Measurements from ENCODE around the gene FRMD5.
"Not testable (repeated sequence)": the region's sequence is repeated elsewhere in the genome, so short reads cannot be mapped to it uniquely, and the experiment has no call there.

Gene FRMD5

DNA sequence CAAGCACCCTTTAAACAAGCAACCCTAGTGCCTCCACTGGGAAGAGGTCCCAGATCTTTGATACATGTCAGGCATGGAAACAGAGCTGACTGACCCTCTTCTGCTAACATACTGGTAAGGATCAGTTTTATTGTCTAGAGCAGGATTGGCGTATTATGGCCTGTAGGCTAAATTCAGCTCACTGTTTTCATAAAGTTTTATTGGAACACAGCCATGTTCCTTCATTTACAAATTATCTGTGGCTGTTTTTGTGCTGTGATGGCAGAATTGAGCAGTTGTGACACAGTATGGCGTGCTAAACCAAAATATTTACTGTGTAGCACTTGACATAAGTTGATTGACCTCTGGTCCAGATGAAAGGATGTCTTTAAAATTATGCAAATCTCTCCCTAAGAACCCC, 323.2 kb downstream of the FRMD5 start:
- no peak overlapping the region for H3K4me3 ChIP-seq (ENCODE audit: low read depth, low read length)
- no peak for DNase-seq (ENCODE audit: low read depth)
- TF ChIP-seq, protein P1, sequence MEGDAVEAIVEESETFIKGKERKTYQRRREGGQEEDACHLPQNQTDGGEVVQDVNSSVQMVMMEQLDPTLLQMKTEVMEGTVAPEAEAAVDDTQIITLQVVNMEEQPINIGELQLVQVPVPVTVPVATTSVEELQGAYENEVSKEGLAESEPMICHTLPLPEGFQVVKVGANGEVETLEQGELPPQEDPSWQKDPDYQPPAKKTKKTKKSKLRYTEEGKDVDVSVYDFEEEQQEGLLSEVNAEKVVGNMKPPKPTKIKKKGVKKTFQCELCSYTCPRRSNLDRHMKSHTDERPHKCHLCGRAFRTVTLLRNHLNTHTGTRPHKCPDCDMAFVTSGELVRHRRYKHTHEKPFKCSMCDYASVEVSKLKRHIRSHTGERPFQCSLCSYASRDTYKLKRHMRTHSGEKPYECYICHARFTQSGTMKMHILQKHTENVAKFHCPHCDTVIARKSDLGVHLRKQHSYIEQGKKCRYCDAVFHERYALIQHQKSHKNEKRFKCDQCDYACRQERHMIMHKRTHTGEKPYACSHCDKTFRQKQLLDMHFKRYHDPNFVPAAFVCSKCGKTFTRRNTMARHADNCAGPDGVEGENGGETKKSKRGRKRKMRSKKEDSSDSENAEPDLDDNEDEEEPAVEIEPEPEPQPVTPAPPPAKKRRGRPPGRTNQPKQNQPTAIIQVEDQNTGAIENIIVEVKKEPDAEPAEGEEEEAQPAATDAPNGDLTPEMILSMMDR (IDR thresholded peaks at IDR 0.05; ENCODE audit: low read depth, low read length, missing control alignments), result no peak

DNA sequence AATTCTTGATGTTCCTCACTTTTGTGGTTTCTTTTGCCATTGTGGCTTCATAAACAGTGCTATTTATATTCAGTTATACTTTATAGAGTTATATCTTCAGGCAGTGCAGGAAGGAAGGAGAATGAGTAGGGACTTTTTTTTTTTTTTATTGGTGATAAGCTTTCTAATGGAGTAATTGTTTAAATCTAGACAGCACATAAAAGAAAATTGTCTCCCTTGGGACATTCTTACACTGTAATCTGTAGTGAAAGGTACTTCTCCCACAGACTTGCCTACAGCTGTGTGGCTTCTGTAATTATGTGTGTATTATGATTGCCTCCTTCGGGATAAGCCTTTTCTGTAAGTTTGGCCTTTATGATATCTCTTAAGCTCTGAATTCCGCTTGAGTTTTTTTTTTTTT, 326.7 kb downstream of the FRMD5 start:
- DNase-seq (ENCODE audit: low read depth), result no peak
- TF ChIP-seq, protein P1 (IDR thresholded peaks at IDR 0.05; ENCODE audit: low read depth, low read length, missing control alignments), result no peak
- H3K4me3 ChIP-seq (ENCODE audit: low read depth, low read length), result no peak overlapping the region

DNA sequence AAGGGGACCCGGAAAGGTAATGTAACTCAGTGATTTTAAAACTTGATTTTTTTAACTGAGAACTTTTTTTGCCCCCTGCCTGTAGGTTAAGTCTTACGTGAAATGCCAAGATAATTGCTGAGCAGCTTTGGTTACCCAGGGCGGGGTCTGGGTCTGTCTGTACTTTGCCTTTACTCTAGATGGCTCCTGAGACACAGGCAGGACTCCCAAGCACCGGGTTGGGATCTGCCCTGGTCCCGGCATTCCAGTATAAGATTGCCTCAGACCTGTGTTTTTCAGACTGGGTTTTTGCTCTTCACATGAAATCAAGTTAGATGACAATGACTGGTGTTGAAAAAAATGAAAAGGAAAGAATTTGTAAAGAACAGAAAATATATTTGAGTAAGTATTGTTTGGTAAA, 328.0 kb downstream of the FRMD5 start:
- DNase-seq (ENCODE audit: low read depth), result no peak
- no peak overlapping the region for H3K4me3 ChIP-seq (ENCODE audit: low read depth, low read length)
- TF ChIP-seq, protein P1 (IDR thresholded peaks at IDR 0.05; ENCODE audit: low read depth, low read length, missing control alignments), result no peak

DNA sequence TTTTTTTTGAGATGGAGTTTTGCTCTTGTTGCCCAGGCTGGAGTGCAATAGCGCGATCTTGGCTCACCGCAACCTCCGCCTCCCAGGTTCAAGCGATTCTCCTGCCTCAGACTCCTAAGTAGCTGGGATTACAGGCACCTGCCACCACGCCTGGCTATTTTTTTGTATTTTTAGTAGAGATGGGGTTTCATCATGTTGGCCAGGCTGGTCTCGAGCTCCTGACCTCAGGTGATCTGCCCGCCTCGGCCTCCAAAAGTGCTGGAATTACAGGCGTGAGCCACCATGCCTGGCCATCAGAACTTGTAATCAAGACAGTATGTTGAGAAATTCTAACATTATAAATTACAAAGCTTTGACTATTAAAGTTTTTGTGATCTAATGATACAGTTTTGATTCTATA, 328.4 kb downstream of the FRMD5 start:
- not testable (repeated sequence) for H3K4me3 ChIP-seq (ENCODE audit: low read depth, low read length); DNase-seq (ENCODE audit: low read depth)

DNA sequence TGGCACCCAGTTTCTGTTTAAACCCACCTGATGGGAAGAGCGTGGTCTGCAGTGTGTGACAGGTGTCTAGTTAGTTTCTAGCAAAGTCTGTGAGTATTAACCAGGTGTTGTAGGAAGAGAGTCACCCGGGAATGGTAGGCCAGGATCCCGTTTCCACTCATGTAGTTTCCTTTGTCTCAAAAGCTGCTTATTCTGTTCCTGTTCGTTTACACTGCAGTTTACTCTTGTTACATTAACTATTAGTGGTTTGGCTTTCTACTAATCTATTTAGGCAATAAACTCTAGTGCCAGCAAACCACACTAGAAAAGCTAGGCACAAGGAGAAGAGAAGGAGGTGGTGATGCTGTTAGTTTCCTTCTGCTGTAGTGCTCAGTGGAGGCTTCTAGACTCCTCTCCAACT, 335.5 kb downstream of the FRMD5 start:
- H3K4me3 ChIP-seq (ENCODE audit: low read depth, low read length), result no peak overlapping the region
- no peak for DNase-seq (ENCODE audit: low read depth)
- TF ChIP-seq, protein P1 (IDR thresholded peaks at IDR 0.05; ENCODE audit: low read depth, low read length, missing control alignments), result no peak

DNA sequence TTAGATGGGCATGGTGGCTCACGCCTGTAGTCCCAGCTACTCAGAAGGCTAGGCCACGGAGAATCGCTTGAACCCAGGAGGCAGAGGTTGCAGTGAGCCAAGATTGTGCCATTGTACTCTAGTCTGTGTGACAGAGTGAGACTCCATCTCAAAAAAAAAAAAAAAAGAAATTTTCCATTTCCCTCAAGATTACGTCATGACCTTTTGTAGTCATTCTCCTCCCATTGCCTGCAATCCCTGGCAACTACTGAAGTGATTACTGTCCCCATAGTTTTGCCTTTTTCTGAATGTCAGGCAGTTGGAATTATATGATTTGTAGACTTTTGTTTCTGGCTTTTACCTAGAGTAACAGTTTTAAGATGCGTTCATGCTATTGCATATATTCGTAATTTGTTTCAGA, 340.3 kb downstream of the FRMD5 start:
- TF ChIP-seq, protein P1 (IDR thresholded peaks at IDR 0.05; ENCODE audit: low read depth, low read length, missing control alignments), result no peak
- DNase-seq (ENCODE audit: low read depth), result no peak
- no peak overlapping the region for H3K4me3 ChIP-seq (ENCODE audit: low read depth, low read length)

DNA sequence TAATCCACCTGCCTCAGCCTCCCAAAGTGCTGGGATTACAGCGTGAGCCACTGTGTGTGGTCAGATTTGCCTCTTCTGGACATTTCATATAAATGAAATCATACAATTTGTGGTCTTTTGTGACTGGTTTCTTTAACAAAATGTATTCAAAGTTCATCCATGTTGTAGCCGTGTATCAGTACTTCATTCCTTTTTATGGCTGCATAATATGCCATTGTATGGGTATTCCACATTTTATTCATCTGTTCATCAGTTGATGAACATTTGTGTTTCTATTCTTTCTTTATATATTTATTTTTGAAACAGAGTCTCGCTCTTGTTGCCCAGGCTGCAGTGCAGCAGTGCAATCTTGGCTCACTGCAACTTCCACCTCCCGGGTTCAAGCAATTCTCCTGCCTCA, 342.5 kb downstream of the FRMD5 start:
- no peak overlapping the region for H3K4me3 ChIP-seq (ENCODE audit: low read depth, low read length)
- no peak for DNase-seq (ENCODE audit: low read depth)
- TF ChIP-seq, protein P1 (IDR thresholded peaks at IDR 0.05; ENCODE audit: low read depth, low read length, missing control alignments), result no peak

DNA sequence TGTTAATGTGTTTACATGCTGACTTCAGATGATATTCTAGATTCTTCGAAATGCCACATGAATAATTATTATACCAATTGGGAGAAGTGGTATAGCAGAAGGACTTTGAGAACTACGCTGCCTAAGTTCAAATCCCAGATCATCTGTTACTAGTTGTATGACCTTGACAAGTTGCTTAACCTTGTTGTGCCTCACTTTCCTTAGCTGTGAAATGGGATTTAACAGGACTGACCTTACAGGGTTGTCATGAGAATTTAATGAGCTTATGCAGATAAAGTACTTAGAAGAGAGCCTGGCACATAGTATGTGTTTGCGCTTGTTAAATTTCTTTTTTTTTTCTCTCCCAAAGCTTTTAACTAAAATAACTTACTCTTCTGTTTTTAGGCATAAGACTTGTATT, 343.8 kb downstream of the FRMD5 start:
- no peak for DNase-seq (ENCODE audit: low read depth)
- no peak overlapping the region for H3K4me3 ChIP-seq (ENCODE audit: low read depth, low read length)
- TF ChIP-seq, protein P1 (IDR thresholded peaks at IDR 0.05; ENCODE audit: low read depth, low read length, missing control alignments), result no peak

Data from GM12864 (cell line).